HCT116 (cell line): Measurements from ENCODE around the gene PLCB1. TPM values are rescaled to one million over a fixed set of nuclear protein-coding genes. Genes with fewer than 3 reads are reported as not detected.

Source experiments
- ATAC-seq: fragments of 200-7000 bp; cut with Tn5 transposase; 2 replicates; pipeline ENCODE4 v1.9.1; 2020; ENCODE audit warnings: mild to moderate bottlenecking, moderate library complexity
- BruUV-seq: library from RNA; stranded (reverse); fragments of 400-500 nt; replicated peaks from 2 replicates; lab custom pipeline; 2021; lab: Mats Ljungman, UMichigan
- CTCF ChIA-PET: fragments of 300-600 bp; sonication (Branson Sonifier 250); formaldehyde crosslinking; loops from one replicate; lab custom pipeline; 2021; ENCODE audit warnings: antibody characterized with exemption; lab: Charles Lee
- POLR2A ChIA-PET: fragments of 300-600, 350-600 bp; sonication (Branson Sonifier 250); formaldehyde crosslinking; loops from one replicate; lab custom pipeline; 2021; ENCODE audit warnings: antibody characterized with exemption; lab: Charles Lee
- RAD21 ChIA-PET, 2 experiments: fragments of 300-600 bp; sonication (Branson Sonifier 250); formaldehyde crosslinking; loops; one replicate each; lab custom pipeline; 2023; ENCODE audit warnings: low total read pairs in 2 of 2; ENCODE audit not compliant: uncharacterized antibody in 2 of 2, unreplicated experiment in 2 of 2, low non-redundant PET in 1 of 2; lab: Charles Lee
- DNase-seq: peaks from one replicate; pipeline ENCODE4 v3.0.0-alpha.2; 2010; ENCODE audit warnings: low read depth, low spot score
- H2AFZ ChIP-seq: fragments of 200-600 bp; shearing (Covaris generic), sonication (generic); 2 replicates; pipeline ENCODE4 v1.6.1; 2017; ENCODE audit warnings: low read depth, mixed run types, mixed read lengths, antibody characterized with exemption, low read length; ENCODE audit not compliant: poor library complexity, severe bottlenecking
- H3K27ac ChIP-seq: 2 replicates; pipeline ENCODE4 v1.5.1; 2012; ENCODE audit warnings: low read depth, low read length
- H3K27me3 ChIP-seq: fragments of 200-600 bp; sonication (generic); 2 replicates; pipeline ENCODE4 v1.6.1; 2016; ENCODE audit warnings: mixed run types, low read length, mixed read lengths; ENCODE audit not compliant: insufficient read depth
- H3K36me3 ChIP-seq, 2 experiments: fragments of 200-500 bp in 1 of 2; fragments of 200-600 bp in 1 of 2; sonication (Bioruptor generic) in 1 of 2; sonication (generic) in 1 of 2; 2 replicates each; pipeline versions ENCODE4 v1.5.1 to v1.6.1; 2014 to 2016; ENCODE audit warnings: low read length in 2 of 2, inconsistent platforms in 1 of 2, mixed read lengths in 1 of 2, mixed run types in 1 of 2; ENCODE audit not compliant: insufficient read depth in 2 of 2, control insufficient read depth in 1 of 2
- H3K4me1 ChIP-seq, 2 experiments: fragments of 200-600 bp in 1 of 2; sonication (generic) in 1 of 2; 2 replicates each; pipeline versions ENCODE4 v1.5.1 to v1.6.1; 2012 to 2017; ENCODE audit warnings: low read length in 2 of 2, inconsistent platforms in 1 of 2, mild to moderate bottlenecking in 1 of 2, mixed read lengths in 1 of 2, mixed run types in 1 of 2, moderate library complexity in 1 of 2; ENCODE audit not compliant: insufficient read depth in 2 of 2, control insufficient read depth in 1 of 2
- H3K4me2 ChIP-seq: fragments of 200-600 bp; sonication (generic); 2 replicates; pipeline ENCODE4 v1.6.1; 2017; ENCODE audit warnings: mixed run types, low read length, mixed read lengths
- H3K4me3 ChIP-seq, 2 experiments: fragments of 200-600 bp in 1 of 2; sonication (generic) in 1 of 2; replicated peaks in 1 of 2; 2 replicates each; pipeline ENCODE4 v1.5.1; 2011 to 2016; ENCODE audit warnings: low read length in 2 of 2, control low read depth in 1 of 2, low read depth in 1 of 2, mild to moderate bottlenecking in 1 of 2, mixed read lengths in 1 of 2, mixed run types in 1 of 2
- H3K79me2 ChIP-seq: fragments of 200-600 bp; sonication (generic); 2 replicates; pipeline ENCODE4 v1.6.1; 2017; ENCODE audit warnings: mild to moderate bottlenecking, mixed run types, low read length, moderate library complexity, mixed read lengths; ENCODE audit not compliant: insufficient read depth
- H3K9ac ChIP-seq: fragments of 200-600 bp; sonication (generic); 2 replicates; pipeline ENCODE4 v1.6.1; 2016; ENCODE audit warnings: low read length, mixed read lengths
- H3K9me2 ChIP-seq: fragments of 200-600 bp; sonication (generic), shearing (Covaris generic); 2 replicates; pipeline ENCODE4 v1.6.1; 2017; ENCODE audit warnings: mixed run types, mild to moderate bottlenecking, moderate library complexity; ENCODE audit not compliant: insufficient read depth
- H3K9me3 ChIP-seq, 2 experiments: fragments of 200-500 bp in 1 of 2; fragments of 200-600 bp in 1 of 2; sonication (Bioruptor generic) in 1 of 2; sonication (generic) in 1 of 2; 2 replicates each; pipeline ENCODE4 v1.6.1; 2014 to 2017; ENCODE audit warnings: low read length in 2 of 2, mixed read lengths in 2 of 2, inconsistent platforms in 1 of 2, low read depth in 1 of 2, mild to moderate bottlenecking in 1 of 2, mixed run types in 1 of 2, moderate library complexity in 1 of 2; ENCODE audit not compliant: control insufficient read depth in 1 of 2, insufficient read depth in 1 of 2
- H4K20me1 ChIP-seq: fragments of 200-600 bp; sonication (generic), shearing (Covaris generic); 2 replicates; pipeline ENCODE4 v1.6.1; 2017; ENCODE audit warnings: mixed run types, mild to moderate bottlenecking, moderate library complexity; ENCODE audit not compliant: insufficient read depth
- CBX3 ChIP-seq: IDR thresholded peaks from 2 replicates; pipeline ENCODE4 v1.6.1; 2012; ENCODE audit warnings: low read depth
- CEBPB ChIP-seq: IDR thresholded peaks from 2 replicates; pipeline ENCODE4 v1.6.1; 2012; ENCODE audit warnings: low read depth
- ELF1 ChIP-seq: IDR thresholded peaks from 2 replicates; pipeline ENCODE4 v1.6.1; 2012; ENCODE audit warnings: low read depth, borderline replicate concordance
- EZH2 ChIP-seq: fragments of 200-600 bp; sonication (generic); IDR thresholded peaks from 2 replicates; pipeline ENCODE4 v1.6.1; 2017; ENCODE audit warnings: antibody characterized with exemption, mixed run types
- EZH2phosphoT487 ChIP-seq: fragments of 200-600 bp; IDR thresholded peaks from 2 replicates; pipeline ENCODE4 v1.6.1; 2018; ENCODE audit warnings: antibody characterized with exemption, borderline replicate concordance
- FOSL1 ChIP-seq: IDR thresholded peaks from 2 replicates; pipeline ENCODE4 v1.6.1; 2012; ENCODE audit warnings: low read depth
- JUND ChIP-seq: IDR thresholded peaks from 2 replicates; pipeline ENCODE4 v1.6.1; 2012
- MAX ChIP-seq: IDR thresholded peaks from 2 replicates; pipeline ENCODE4 v1.6.1; 2012
- POLR2A ChIP-seq: IDR thresholded peaks from 2 replicates; pipeline ENCODE4 v1.7.0; 2011; ENCODE audit warnings: borderline replicate concordance; ENCODE audit not compliant: insufficient read depth, insufficient read length; ENCODE audit errors: extremely low read depth
- RAD21 ChIP-seq: IDR thresholded peaks from 2 replicates; pipeline ENCODE4 v1.6.1; 2012; ENCODE audit warnings: low read depth, mild to moderate bottlenecking
- REST ChIP-seq: IDR thresholded peaks from 2 replicates; pipeline ENCODE4 v1.6.1; 2012; ENCODE audit warnings: low read depth
- SIN3A ChIP-seq: IDR thresholded peaks from 2 replicates; pipeline ENCODE4 v1.6.1; 2012; ENCODE audit warnings: low read depth
- SRF ChIP-seq: IDR thresholded peaks from 2 replicates; pipeline ENCODE4 v1.6.1; 2012; ENCODE audit warnings: low read depth
- YY1 ChIP-seq: IDR thresholded peaks from 2 replicates; pipeline ENCODE4 v1.6.1; 2011; ENCODE audit warnings: low read length, low read depth, moderate library complexity, mild to moderate bottlenecking; ENCODE audit not compliant: insufficient replicate concordance; ENCODE audit errors: extremely low read depth
- ZBTB33 ChIP-seq: IDR thresholded peaks from 2 replicates; pipeline ENCODE4 v1.6.1; 2011; ENCODE audit warnings: mild to moderate bottlenecking, low read length, moderate library complexity; ENCODE audit not compliant: insufficient replicate concordance; ENCODE audit errors: extremely low read depth
- ZNF274 ChIP-seq: fragments of 200-500 bp; sonication (Bioruptor generic); IDR thresholded peaks from 2 replicates; pipeline ENCODE4 v1.6.1; 2014; ENCODE audit warnings: mild to moderate bottlenecking, low read depth, low read length, inconsistent platforms
- intact Hi-C: fragments of 100-400 bp; cut with micrococcal nuclease; formaldehyde crosslinking; loops from 2 replicates; pipeline ENCODE4 v1.10.0; 2022
- total RNA-seq: library from RNA; stranded (reverse); gene quantifications from one replicate; pipeline ENCODE4 v1.2.1, GENCODE V29; 2021; ENCODE audit not compliant: unreplicated experiment

Gene PLCB1
- total RNA-seq, 1 experiment from 2014 or later, result 15.8 TPM

- no peaks in the 10 kb centered on the region for H3K36me3 ChIP-seq
- no peak for TF ChIP-seq ELF1
- TF ChIP-seq EZH2phosphoT487, result no peak
- TF ChIP-seq SIN3A, result no peak
- TF ChIP-seq CEBPB, result no peak
- TF ChIP-seq EZH2, result no peak
- no peak for TF ChIP-seq RAD21
- TF ChIP-seq POLR2A, result no peak
- TF ChIP-seq CBX3, result no peak
- no peak for TF ChIP-seq YY1
- TF ChIP-seq JUND, result no peak
- TF ChIP-seq MAX, result no peak
- TF ChIP-seq REST, result no peak
- no peak for TF ChIP-seq ZBTB33
- no peak for TF ChIP-seq ZNF274
- no peak for TF ChIP-seq SRF
- TF ChIP-seq FOSL1, result no peak
- RAD21 ChIA-PET, result no interaction called here
- H3K4me1 ChIP-seq, result no peaks in the 10 kb centered on the region
- no peaks in the 10 kb centered on the region for H3K9me2 ChIP-seq
- no peaks in the 10 kb centered on the region for H4K20me1 ChIP-seq
- no peak overlapping the region for H3K4me2 ChIP-seq
- CTCF ChIA-PET, result no interaction called here
- H3K9ac ChIP-seq, result no peak overlapping the region
- H3K4me3 ChIP-seq, result no peak overlapping the region
- no peaks in the 10 kb centered on the region for H3K79me2 ChIP-seq
- POLR2A ChIA-PET, result no interaction called here
- intact Hi-C loops, result no loop called here
- no peak overlapping the region for H2AFZ ChIP-seq
- no peaks in the 10 kb centered on the region for H3K9me3 ChIP-seq
- BruUV-seq, result no TSS peak
- no peak for DNase-seq
- H3K27me3 ChIP-seq, result no peaks in the 10 kb centered on the region
- ATAC-seq, result no peak
- H3K27ac ChIP-seq, result no peak overlapping the region
Observed at GRCh38 chr20:8242827-8243724, 111.0 kb downstream of the PLCB1 start.
